OCI-LY7 (cell line): ENCODE measurements around the gene GPSM1. TPM values are rescaled to one million over a fixed set of nuclear protein-coding genes. Genes with fewer than 3 reads are reported as not detected.

Experiments used
- BruUV-seq: library from RNA; stranded (reverse); fragments of 400-500 nt; replicated peaks from 2 replicates; lab custom pipeline; 2021; lab: Mats Ljungman, UMichigan
- CTCF ChIA-PET: fragments of 300-600 bp; sonication (Branson Sonifier 250); formaldehyde crosslinking; loops from one replicate; lab custom pipeline; 2022; ENCODE audit warnings: antibody characterized with exemption; ENCODE audit not compliant: unreplicated experiment; lab: Charles Lee
- POLR2A ChIA-PET: fragments of 300-600 bp; sonication (Branson Sonifier 250); formaldehyde crosslinking; loops from one replicate; lab custom pipeline; 2022; ENCODE audit warnings: antibody characterized with exemption; lab: Charles Lee
- DNase-seq: peaks from one replicate; pipeline ENCODE4 v3.0.0-alpha.2; 2015; ENCODE audit warnings: low spot score
- H2AFZ ChIP-seq: fragments of 200-600 bp; sonication (generic), shearing (Covaris generic); 2 replicates; pipeline ENCODE4 v1.6.1; 2014; ENCODE audit warnings: mild to moderate bottlenecking, antibody characterized with exemption, low read length, moderate library complexity
- H3K27ac ChIP-seq: fragments of 200-600 bp; sonication (generic); 2 replicates; pipeline ENCODE4 v1.5.1; 2014; ENCODE audit warnings: mixed run types, low read depth, mild to moderate bottlenecking, moderate library complexity, low read length, inconsistent platforms; ENCODE audit not compliant: poor library complexity, severe bottlenecking
- H3K36me3 ChIP-seq: fragments of 200-600 bp; sonication (generic); 2 replicates; pipeline ENCODE4 v1.6.1; 2014; ENCODE audit warnings: mild to moderate bottlenecking, antibody characterized with exemption, low read length, moderate library complexity, mixed read lengths; ENCODE audit not compliant: insufficient read depth
- H3K4me1 ChIP-seq: fragments of 200-600 bp; sonication (generic); 2 replicates; pipeline ENCODE4 v1.5.1; 2014; ENCODE audit warnings: mild to moderate bottlenecking, low read length; ENCODE audit not compliant: insufficient read depth, poor library complexity, severe bottlenecking
- H3K4me2 ChIP-seq: fragments of 200-600 bp; sonication (generic); 2 replicates; pipeline ENCODE4 v1.6.1; 2014; ENCODE audit warnings: mild to moderate bottlenecking, low read length
- H3K4me3 ChIP-seq: fragments of 200-600 bp; sonication (generic); 2 replicates; pipeline ENCODE4 v1.5.1; 2014; ENCODE audit warnings: mild to moderate bottlenecking, low read depth, low read length; ENCODE audit not compliant: poor library complexity, severe bottlenecking
- H3K79me2 ChIP-seq: fragments of 200-600 bp; sonication (generic); 2 replicates; pipeline ENCODE4 v1.6.1; 2016; ENCODE audit warnings: low read depth, mild to moderate bottlenecking, low read length, moderate library complexity, mixed read lengths; ENCODE audit not compliant: insufficient read depth
- H3K9me2 ChIP-seq: fragments of 200-600 bp; sonication (generic); 2 replicates; pipeline ENCODE4 v1.6.1; 2016; ENCODE audit warnings: mild to moderate bottlenecking, low read length, mixed read lengths; ENCODE audit not compliant: insufficient read depth
- H3K9me3 ChIP-seq: fragments of 200-600 bp; sonication (generic); 2 replicates; pipeline ENCODE4 v1.6.1; 2014; ENCODE audit warnings: mild to moderate bottlenecking, mixed run types, low read length, mixed read lengths
- H4K20me1 ChIP-seq: fragments of 200-600 bp; sonication (generic); 2 replicates; pipeline ENCODE4 v1.6.1; 2014; ENCODE audit warnings: mild to moderate bottlenecking, antibody characterized with exemption, low read length, moderate library complexity, mixed read lengths; ENCODE audit not compliant: insufficient read depth
- CTCF ChIP-seq: fragments of 200-600 bp; sonication (generic); conservative IDR thresholded peaks from 2 replicates; pipeline ENCODE4 v1.5.1; 2014; ENCODE audit warnings: mild to moderate bottlenecking, antibody characterized with exemption, low read length, moderate library complexity, mixed read lengths
- EZH2phosphoT487 ChIP-seq: fragments of 200-600 bp; sonication (generic); IDR thresholded peaks from 2 replicates; pipeline ENCODE4 v1.6.1; 2018; ENCODE audit warnings: low read depth, borderline replicate concordance, mild to moderate bottlenecking, mixed run types, antibody characterized with exemption, low read length, moderate library complexity, mixed read lengths
- intact Hi-C: fragments of 100-400 bp; cut with micrococcal nuclease; formaldehyde crosslinking; loops from one replicate; pipeline ENCODE4 v1.10.0; 2022; ENCODE audit not compliant: unreplicated experiment
- total RNA-seq, 2 experiments: library from RNA; depleted of rRNA in 1 of 2; stranded (reverse); fragments of >200 nt in 1 of 2; shearing (Covaris generic) in 1 of 2; gene quantifications; 2 replicates each; pipeline ENCODE4 v1.2.3, GENCODE V29; 2014 to 2022

GPSM1 gene
- total RNA-seq, 2 experiments from 2014 or later: not detected

GRCh38 chr9:136393531-136393930 lies 66.2 kb downstream of the GPSM1 start:
- H3K4me3 ChIP-seq: no peak overlapping the region

GRCh38 chr9:136394312-136395019 lies 67.1 kb downstream of the GPSM1 start:
- DNase-seq: no peak
- Histone ChIP-seq H3K9me2 (no peaks in the 10 kb centered on the region), H3K79me2 (peaks cover 19% of the 10 kb centered on the region), H3K27ac (no peak overlapping the region), H3K4me1 (peaks cover 6% of the 10 kb centered on the region), H3K36me3 (peaks cover 88% of the 10 kb centered on the region), H3K4me3 (no peak overlapping the region), H2AFZ (no peak overlapping the region), H3K4me2 (no peak overlapping the region), H4K20me1 (peaks cover 9% of the 10 kb centered on the region; the same call in 1 of the 2 replicates), H3K9me3 (no peaks in the 10 kb centered on the region)
- intact Hi-C loops: no loop called here
- BruUV-seq: no TSS peak
- ChIA-PET CTCF (no interaction called here), POLR2A (no interaction called here)
- TF ChIP-seq EZH2phosphoT487 (no peak), CTCF (no peak)

More at GRCh38 chr9:136393531-136393930, 66.2 kb downstream of the GPSM1 start:
- no peaks in the 10 kb centered on the region for H3K9me2 ChIP-seq
- no peaks in the 10 kb centered on the region for H3K9me3 ChIP-seq
- TF ChIP-seq CTCF: no peak
- no peak for TF ChIP-seq EZH2phosphoT487
- ChIA-PET POLR2A (no interaction called here), CTCF (no interaction called here)
- peaks cover 9% of the 10 kb centered on the region for H3K79me2 ChIP-seq
- H2AFZ ChIP-seq: no peak overlapping the region
- H3K27ac ChIP-seq: no peak overlapping the region
- peaks cover under 1% of the 10 kb centered on the region for H3K4me1 ChIP-seq
- DNase-seq: no peak
- no TSS peak for BruUV-seq
- peaks cover 94% of the 10 kb centered on the region for H3K36me3 ChIP-seq
- H3K4me2 ChIP-seq: no peak overlapping the region
- intact Hi-C loops: no loop called here
- H4K20me1 ChIP-seq: no peaks in the 10 kb centered on the region

- intact Hi-C loops: no loop called here
- BruUV-seq: no TSS peak
- Histone ChIP-seq H3K9me3 (no peaks in the 10 kb centered on the region), H3K36me3 (peaks cover 83% of the 10 kb centered on the region), H3K4me1 (peaks cover 6% of the 10 kb centered on the region), H2AFZ (no peak overlapping the region), H3K27ac (no peak overlapping the region), H3K4me2 (no peak overlapping the region), H4K20me1 (peaks cover 10% of the 10 kb centered on the region; the same call in 1 of the 2 replicates), H3K4me3 (no peak overlapping the region), H3K79me2 (peaks cover 23% of the 10 kb centered on the region), H3K9me2 (no peaks in the 10 kb centered on the region)
- ChIA-PET POLR2A (no interaction called here), CTCF (no interaction called here)
- no peak for DNase-seq
- no peak for TF ChIP-seq EZH2phosphoT487
- TF ChIP-seq CTCF: no peak
Measured at GRCh38 chr9:136395020-136395340, 67.6 kb downstream of the GPSM1 start.
